D721Med (cell line): ENCODE measurements around the gene SMAD5.
A peak's percentile ranks its signal among the peaks of the same experiment; 100 is the strongest.

Experiments
- DNase-seq: peaks from one replicate; pipeline ENCODE4 v3.0.0; 2011; ENCODE audit warnings: low spot score; ENCODE audit not compliant: insufficient read length
- FAIRE-seq: peaks from 2 replicates; lab custom pipeline; 2011; peaks lifted over from hg19 to GRCh38; lab: Jason Lieb, UNC
- CTCF ChIP-seq: IDR thresholded peaks from 2 replicates; pipeline ENCODE4 v1.5.1; 2012; ENCODE audit warnings: mild to moderate bottlenecking, control low read depth; ENCODE audit not compliant: insufficient read depth; ENCODE audit errors: missing control alignments

SMAD5 gene

GRCh38 chr5:136115183-136115865 lies 17.3 kb upstream of the SMAD5 start:
- no peak for TF ChIP-seq CTCF
- no peak for DNase-seq
- FAIRE-seq = no peak

- TF ChIP-seq CTCF = no peak
- DNase-seq = no peak
- FAIRE-seq = no peak
These were observed 12.1 kb upstream of the SMAD5 start for GRCh38 chr5:136120529-136120928.

GRCh38 chr5:136123236-136123768 lies 9.3 kb upstream of the SMAD5 start:
- DNase-seq = no peak
- FAIRE-seq = no peak
- TF ChIP-seq CTCF = no peak

GRCh38 chr5:136127560-136127959 lies 5.1 kb upstream of the SMAD5 start:
- no peak for FAIRE-seq

GRCh38 chr5:136128481-136128880 lies 4.2 kb upstream of the SMAD5 start:
- no peak for TF ChIP-seq CTCF
- FAIRE-seq (no peak), DNase-seq (no peak)

More at GRCh38 chr5:136127560-136127959, 5.1 kb upstream of the SMAD5 start:
- no peak for TF ChIP-seq CTCF
- no peak for DNase-seq

- FAIRE-seq (no peak), DNase-seq (no peak)
- no peak for TF ChIP-seq CTCF
These were observed 3.2 kb upstream of the SMAD5 start for GRCh38 chr5:136129445-136129844.

- DNase-seq (no peak), FAIRE-seq (peak; percentile 46)
- no peak for TF ChIP-seq CTCF
These were observed 2.1 kb upstream of the SMAD5 start for GRCh38 chr5:136130581-136130980.
